Measurements from ENCODE around the gene B3GAT3.
"Not testable (repeated sequence)": the region's sequence is repeated elsewhere in the genome, so short reads cannot be mapped to it uniquely, and the experiment has no call there.

Gene B3GAT3

DNA sequence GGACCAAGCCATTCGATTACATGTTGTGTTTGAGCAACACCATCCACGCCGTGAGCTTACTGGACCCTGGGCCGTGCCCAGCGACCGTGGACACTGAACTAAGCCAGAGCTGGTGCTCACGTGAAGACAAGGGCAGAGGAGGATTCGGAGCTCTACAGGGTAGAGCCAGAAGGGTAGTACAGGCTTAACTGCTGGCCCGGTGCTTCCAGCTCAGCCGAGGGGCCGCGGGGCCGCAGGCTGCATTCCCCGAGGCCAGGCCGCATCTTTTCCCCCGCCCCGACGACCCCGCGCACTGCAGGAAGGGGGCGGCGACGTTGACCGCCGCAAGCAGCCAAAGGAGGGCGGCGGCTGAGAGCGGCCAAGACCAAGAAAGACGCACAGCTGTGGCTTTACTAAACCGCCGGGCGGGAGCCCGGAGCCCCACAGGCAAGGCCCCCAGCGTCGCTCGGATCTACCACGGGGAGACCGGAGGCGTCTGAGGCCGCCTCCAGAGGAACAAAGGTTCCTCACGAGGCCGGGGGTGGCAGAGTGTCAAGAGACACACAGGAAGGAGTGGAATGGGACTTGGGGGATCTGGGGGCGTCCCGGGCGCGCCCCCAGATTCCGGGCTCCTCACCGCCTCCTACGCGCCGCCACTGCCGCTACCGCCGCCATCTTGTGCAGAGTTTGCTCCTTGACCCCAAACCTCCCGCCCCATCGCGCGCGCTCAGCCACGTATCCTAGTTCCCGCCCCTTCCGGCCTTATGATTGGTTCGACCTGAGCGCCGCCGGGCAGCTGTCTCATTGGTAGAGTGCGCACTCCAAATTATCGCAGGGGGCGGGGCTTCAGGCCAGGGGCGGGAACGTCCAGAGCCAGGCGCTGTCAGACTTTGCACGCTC, 24.4 kb upstream of the B3GAT3 start, which contains the start of gene GANAB:
TSS of gene GANAB (minus strand) at position 668 of the 879 bp plus-strand sequence. CDS start at position 654, 14 bp downstream.
- peak; percentile 95 for DNase-seq (ENCODE audit: low read depth)

DNA sequence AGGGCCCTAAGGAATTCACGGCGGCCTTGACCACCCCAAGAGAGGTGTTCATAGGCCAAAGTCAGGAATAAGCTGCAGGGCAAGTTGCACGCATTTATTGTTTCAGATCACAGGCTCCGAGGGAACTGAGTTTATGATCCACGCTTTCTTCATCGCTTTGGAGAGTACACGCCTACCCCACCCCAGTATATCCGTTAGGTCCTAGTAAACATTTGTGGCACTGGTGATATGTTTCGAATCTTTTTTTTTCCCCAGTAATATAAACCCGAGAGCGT, 23.8 kb upstream of the B3GAT3 start:
- DNase-seq (ENCODE audit: low read depth): no peak

DNA sequence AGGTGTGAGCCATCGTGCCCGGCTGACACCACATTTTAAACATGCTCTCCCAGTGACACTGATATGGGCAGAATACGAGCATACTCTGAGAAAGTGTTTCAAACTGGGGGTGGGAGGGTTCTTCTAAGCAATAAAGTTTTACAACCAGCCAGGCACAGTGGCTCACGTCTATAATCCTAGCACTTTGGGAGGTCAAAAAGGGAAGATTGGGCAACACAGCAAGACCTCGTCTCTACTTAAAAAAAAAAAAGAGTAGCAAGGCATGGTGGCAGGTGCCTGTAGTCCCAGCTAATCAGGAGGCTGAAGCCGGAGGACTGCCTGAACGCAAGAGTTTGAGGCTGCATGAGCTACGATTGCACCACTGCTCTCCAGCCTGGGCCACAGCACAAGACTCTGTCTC, 22.4 kb upstream of the B3GAT3 start:
- no peak for DNase-seq (ENCODE audit: low read depth)

DNA sequence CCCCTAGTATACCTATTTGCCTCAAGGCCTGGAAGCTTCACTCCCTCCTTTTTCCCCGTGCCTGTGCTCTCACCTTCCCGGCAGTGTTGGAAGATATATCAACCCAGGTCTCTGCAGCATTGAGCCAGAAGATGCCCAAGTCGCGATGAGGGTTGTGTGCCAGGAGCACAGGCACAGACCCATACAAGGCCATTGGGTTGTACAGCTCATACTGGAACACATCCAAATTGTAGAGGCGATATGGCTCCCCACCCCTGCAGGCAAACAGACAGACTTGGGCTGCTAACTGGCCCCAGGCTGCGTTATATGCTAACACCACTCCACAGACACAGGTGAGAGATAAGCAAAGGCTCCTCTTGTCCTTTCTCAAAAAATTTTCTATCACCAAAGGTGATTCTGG, 10.7 kb upstream of the B3GAT3 start:
- DNase-seq (ENCODE audit: low read depth): no peak

DNA sequence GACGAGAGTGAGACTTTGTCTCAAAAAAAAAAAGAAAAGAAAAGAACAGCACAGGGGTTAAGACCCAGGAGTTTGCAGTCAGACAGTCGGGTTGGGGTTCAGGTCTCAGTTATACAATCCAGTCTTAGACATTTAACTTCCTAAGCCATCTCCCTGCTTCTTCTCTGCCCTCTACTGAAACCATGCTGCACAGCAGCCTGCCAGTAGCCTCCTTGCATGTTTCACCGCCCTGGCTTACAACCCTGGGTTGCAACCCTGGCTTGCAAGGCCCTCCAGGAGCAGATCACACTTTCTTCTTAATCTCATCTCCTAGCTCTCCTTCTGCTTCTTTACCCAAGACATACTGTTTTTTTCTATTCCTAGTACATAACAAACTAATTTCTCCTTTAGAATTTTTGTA, 5.9 kb upstream of the B3GAT3 start:
- DNase-seq (ENCODE audit: low read depth): no peak

DNA sequence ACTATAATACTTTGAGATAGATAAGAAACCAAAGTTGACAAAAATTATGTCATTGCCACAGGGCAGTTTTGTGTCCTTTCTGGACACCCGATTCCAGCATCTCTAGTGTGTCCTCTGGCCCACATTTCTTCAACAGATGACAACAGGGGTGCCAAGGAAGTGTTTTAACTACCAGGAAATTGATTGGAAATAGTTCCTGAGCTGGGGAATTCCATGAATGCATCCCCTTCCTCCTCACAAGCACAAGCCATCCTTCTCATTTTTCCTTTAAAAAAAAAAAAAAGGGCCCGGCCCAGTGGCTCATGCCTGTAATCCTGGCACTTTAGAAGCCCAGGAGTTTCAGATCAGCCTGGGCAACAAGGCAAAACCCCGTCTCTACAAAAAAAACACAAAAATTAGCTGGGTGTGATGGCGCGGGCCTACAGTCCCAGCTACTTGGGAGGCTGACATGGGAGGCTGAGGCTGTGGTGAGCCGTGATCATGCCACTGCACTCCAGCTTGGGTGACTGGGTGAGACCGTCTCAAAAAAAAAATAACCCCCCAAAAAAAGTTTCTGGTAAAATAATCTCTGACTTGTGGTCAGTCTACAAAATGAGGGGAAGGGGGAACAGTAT, 797 bp upstream of the B3GAT3 start:
- no peak for DNase-seq (ENCODE audit: low read depth)

DNA sequence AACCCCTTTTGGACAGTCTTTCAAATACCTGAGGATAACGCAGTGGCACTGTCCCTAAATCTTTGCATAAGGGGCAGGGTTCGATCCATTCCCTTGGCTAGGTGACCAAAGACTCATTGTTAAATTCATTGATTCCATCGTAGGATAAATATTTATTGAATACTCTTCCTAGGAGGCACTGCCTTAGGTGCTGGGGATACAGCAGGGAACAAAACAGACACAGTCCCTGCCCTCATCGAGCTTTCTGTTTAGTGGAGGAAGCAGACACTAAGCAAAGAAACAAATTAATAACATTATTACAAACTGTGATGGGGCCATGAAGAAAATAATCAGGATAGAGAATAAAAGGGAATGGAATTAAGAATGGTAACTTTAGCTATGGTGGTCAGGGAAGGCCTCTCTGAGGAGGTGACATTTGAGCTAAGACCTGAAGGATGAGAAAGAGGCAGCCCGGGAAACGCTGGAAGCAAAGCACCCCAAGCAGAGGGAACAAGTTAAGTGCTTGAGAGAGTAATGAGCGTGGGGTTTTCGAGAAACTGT, 689 bp downstream of the B3GAT3 start:
- DNase-seq (ENCODE audit: low read depth): no peak

DNA sequence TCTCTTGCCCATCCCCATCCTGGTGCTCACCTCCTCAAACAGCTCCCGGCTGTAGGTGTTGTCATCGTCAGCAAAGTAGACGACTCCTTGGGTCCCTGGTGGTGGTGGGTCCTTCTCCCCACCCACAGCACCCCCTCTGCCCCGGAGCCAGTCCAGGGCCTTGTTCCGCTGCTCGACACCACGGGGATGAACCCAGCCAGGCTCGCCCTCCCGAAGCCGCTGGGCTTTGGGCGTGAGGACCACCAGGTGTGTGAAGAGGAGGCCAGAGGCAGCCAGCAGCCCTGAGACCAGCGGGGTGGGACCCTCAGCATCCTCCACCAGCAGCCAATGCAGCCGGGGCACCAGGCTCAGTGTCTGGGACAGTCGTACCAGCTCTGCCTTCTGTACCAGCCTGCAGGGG, 4.8 kb downstream of the B3GAT3 start:
- not testable (repeated sequence) for DNase-seq (ENCODE audit: low read depth)

DNA sequence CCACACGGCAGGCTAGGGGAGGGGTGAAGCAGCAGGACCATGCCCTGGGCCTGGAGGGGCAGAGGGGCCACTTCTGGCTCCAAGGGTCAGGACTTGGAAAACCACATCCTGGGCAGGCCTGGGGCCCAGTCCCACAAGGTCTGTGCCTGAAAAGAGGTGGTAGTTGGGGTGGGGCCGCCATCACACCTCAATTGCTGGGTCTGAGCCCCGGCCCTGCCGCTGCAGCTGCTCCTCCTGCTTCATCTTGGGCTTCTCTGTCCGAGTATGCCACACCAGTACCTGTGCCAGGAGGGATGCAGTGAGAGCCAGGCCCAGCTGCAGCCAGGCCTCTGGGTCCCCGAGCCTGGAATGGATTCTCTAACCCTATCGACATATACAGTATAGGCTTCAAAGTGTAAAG, 6.3 kb downstream of the B3GAT3 start:
- no peak for DNase-seq (ENCODE audit: low read depth)

DNA sequence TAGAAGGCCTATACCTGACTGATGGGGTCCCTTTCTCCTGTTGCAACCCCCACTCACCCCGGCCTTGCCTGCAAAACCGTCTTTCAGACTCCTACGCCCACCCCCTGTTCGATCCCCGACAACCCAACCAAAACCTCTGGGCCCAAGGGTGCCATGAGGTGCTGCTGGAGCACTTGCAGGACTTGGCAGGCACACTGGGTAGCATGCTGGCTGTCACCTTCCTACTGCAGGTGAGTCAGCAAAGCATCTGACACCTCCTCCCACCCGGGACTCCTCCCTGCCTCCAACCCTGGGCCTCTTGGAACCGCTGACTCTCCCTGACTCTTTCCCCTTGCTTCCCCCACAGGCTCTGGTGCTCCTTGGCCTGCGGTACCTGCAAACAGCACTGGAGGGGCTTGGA, 7.5 kb downstream of the B3GAT3 start:
- no peak for DNase-seq (ENCODE audit: low read depth)

DNA sequence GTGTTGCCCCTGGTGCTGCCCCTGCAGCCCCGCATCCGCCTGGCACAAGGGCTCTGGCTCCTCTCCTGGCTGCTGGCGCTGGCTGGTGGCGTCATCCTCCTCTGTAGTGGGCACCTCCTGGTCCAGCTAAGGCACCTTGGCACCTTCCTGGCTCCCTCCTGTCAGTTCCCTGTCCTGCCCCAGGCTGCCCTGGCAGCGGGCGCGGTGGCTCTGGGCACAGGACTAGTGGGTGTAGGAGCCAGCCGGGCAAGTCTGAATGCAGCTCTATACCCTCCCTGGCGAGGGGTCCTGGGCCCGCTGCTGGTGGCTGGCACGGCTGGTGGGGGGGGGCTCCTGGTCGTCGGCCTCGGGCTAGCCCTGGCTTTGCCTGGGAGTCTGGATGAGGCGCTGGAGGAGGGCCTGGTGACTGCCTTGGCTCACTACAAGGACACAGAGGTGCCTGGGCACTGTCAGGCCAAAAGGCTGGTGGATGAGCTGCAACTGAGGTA, 8.5 kb downstream of the B3GAT3 start:
- no peak for DNase-seq (ENCODE audit: low read depth)

DNA sequence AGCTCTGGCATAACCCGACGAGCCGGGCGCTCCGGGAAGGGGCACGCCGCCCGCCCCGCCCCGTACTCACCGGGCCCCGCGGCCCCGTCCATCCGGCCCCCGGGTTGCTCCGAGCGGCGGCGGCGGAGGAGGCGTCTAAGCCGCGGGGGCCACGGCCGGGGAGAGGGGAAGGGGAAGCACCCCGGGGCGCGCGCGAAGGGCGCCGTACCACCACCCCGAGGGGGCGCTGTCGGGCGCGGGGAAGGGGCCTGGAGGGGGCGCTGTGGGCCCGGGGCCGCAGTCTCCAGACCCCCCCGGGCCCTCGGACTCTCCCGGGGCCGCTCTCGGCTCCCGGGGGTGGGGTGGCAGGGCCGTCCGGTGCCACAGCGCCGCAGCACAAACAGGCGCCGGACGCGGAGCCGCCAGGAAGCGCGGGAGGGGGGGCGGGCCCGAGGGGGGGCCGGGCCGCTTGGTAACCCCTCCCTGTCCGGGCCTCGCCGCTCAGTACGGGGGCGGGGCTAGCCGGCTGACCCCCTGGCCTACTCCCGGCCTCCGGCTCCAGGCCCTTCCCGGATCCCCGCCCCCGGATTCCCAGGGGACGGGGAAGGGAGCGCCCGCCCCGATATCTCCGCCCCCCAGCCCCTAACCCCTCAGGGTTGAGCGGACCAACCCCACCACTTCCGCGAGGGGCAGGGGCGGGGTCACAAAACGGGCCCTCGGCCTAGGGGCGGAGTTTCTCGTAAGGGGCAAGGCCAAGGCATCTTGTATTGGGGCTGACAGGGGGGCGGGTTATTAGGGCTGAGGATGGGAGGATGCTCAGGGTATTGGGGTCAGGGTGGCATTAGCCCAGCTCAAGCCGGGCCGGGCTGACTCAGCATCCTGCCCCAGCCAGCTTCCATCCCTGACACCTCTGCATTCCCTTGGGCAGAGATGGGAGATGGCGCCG, 9.2 kb downstream of the B3GAT3 start, which contains the start of the genes EML3 and ROM1:
TSS of gene EML3 (minus strand) at position 410 of the 925 bp plus-strand sequence. CDS start at position 92, 318 bp downstream.
TSS of gene ROM1 (plus strand) at position 892 of the 925 bp plus-strand sequence. CDS start at position 917, 25 bp downstream.
- DNase-seq (ENCODE audit: low read depth): peak; percentile 77

DNA sequence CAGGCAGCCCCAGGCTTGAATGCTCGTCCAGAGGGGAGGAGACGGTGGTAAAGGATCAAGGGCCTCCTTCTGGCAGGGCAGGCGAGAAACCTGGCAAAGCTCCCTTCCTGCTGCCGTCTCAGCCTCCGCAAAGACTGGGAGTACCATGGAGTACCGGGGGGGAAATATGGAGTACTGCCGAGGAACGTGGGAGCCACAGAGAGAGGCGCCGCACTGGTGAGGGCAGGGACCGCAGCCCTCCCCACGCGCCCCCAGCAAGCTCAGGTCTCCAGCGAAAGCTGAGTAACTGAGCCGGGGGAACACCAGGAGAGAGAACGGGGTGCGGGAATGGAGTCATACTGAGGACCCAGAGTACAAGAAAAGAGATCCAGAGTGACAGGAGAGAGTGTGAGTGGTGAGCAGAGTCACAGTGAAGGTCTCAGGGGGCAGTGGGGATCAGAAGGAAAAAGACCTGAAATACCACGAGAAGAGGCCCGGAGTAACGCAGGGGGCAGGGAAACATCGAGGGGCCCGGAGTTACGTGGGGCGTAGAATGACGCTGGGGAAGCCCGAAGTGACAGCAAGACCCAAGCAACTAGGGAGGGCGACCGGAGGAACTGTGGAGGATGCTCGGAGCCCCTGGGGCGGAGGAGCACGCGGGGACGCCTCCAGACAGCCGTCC, 10.0 kb downstream of the B3GAT3 start:
- no peak for DNase-seq (ENCODE audit: low read depth)

DNA sequence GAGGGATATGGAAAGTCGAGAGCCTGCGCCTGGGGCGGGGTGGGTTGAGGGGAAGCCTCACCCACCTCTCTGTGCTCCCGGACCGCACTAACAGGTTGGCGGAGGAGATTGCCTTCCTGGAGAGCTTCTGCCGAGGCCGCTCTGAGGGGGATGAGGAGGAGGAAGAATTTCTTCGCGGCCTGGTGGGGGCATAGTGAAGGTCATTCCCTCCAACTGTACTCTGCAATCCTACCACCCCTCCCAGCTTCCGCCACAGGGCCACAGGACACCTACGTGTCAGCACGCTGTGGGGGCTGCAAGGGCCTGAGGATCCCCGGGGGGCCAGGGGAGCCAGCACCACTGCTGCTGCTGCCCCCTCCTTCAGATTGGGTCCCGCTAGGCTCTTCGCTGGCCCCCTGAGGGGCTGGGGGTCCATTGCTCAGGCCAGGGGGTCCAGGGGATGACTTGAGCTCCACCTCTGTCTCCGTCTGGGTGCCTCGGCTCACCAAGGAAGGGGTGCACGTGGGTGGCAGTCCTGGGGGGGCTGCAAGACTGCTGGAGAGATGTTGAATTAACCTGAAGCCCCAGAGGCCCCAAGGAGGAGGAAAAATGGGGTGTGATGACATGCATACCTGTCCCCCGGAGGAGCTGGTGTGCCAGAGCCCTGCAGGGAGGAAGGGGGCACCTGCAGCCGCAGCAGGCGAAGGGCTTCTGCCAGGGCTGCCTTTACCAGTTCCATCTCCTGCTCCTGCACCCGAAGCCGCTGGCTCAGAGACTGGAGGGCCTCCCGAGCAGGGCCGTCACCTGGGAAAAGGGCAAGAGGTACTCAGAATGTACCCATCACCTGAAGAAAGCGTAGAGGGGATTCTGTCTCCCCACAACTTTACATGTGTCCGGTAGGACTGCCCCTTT, 10.7 kb downstream of the B3GAT3 start:
- no peak for DNase-seq (ENCODE audit: low read depth)

DNA sequence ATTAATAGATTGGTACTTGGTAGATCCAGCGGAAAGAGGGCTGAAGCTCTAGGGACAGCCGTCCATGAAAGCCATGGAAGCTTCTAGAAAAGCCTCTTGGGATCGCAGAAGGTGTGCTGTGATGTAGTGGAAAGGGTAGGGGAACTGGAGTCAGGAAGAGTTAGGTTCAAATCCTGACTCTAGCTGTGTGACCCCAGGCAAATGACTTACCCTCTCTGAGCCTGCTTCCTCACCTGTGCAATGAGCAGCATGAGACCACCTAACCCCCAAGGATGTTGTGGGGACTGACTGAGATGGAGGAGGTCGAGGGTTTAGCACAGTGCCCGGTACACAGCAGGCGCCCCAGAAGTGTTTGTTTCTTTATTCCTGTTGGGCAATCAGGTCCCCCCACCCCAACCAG, 11.4 kb downstream of the B3GAT3 start:
- no peak for DNase-seq (ENCODE audit: low read depth)

DNA sequence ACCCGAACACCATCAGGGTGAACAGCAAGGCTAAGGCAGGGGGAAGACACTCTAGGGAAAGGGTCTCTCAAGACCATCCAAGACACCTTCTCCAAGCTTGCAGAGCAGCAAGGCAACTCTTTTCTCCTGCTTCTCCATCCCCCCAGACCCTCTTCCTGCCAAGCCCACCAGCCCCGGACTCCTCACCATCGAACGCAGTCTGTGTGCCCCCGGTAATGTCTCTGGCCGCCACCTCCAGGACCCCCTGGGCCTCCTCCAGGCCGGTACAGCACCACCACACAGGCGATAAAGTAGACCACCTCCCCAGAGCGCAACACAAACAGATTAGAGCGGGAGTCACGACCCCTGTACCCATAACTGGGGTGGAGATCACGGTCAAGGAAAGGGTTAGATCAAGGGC, 13.0 kb downstream of the B3GAT3 start:
- DNase-seq (ENCODE audit: low read depth): no peak

DNA sequence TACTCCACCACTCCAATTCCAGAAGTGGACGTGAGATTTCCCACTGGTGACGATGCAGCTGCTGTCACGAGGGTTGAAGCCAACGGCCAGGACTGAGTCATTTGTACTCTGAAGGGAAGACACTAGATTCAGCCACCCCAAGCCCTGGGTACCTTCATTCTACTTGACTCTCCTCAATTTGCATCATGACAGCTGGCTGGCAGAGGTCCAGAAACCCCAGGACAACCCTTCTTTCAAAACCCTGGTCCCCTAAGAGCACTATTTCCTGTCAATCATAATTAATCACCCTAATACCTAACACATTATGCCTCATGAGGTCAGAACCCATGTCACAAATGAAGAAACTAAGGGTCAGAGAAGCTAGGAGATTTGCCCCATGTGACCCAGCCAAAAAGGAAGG, 14.1 kb downstream of the B3GAT3 start:
- no peak for DNase-seq (ENCODE audit: low read depth)

DNA sequence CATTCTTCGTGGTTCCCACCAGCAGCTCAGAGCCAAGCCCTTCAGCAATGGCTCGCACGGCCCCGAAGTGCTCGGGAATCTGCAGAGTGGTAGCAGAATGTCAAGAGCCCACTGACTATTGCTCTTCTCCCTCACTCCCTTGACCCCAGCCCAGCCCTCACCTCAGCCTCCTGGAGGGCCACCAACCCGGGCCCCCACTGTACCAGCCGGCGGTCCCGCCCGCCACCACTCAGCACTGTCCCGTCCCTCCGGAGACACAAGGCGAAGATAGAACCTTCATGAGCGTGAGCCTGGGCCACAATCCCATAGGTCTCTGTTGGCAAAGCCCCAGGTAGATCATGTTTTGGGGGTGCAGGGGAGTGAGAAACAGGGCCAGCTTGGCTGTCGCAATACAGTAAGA, 15.9 kb downstream of the B3GAT3 start:
- DNase-seq (ENCODE audit: low read depth): no peak

DNA sequence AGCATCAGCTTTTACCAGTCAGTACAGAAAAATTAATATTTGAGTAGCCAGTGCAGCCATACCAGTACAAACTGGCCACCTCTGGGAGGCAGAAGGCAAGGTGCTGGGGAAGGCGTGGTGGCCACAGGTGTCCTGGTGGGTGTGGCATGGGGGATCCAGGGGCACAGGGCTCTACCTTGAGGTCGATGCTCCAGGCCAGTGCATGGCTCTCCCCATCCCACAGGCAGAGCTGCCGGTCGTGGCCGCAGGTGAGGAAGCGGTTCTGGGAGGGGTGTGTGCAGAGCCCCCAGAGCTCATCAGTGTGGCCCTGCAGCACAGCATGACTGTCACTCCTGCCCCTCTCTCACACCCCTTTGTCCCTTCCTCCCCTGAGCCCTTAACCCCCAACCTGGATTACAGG, 16.3 kb downstream of the B3GAT3 start:
- DNase-seq (ENCODE audit: low read depth): no peak

DNA sequence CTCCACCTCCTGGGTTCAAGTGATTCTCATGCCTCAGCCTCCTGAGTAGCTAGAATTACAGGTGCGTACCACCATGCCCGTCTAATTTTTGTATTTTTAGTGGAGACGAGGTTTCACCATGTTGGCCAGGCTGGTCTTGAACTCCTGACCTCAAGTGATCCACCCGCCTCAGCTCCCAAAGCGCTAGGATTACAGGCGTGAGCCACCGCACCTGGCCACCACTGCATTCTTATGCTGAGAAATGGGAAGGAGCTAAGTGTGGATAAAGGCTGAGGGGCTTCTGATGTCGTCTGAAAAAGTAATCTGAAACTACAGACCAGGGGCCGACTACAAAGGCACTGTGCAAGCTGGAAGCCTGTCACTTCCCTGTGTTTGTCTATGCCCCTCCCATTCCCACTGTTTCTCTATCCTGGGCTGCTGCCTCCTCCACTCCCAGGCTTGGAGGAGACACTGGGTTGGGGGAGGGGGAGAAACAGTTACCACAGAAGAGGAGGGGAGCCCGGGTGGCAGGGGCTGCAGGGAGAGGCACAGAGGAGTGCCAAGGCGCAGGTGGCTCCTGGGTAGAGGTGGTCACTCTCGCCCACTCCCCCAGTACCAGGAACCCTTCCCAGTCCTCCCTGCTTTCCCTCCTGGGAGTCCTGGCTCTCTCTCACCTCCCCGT, 17.2 kb downstream of the B3GAT3 start:
- DNase-seq (ENCODE audit: low read depth): no peak
